ENCODE data around the gene SOX21.
A peak's percentile ranks its signal among the peaks of the same experiment; 100 is the strongest.

SOX21 gene

DNA sequence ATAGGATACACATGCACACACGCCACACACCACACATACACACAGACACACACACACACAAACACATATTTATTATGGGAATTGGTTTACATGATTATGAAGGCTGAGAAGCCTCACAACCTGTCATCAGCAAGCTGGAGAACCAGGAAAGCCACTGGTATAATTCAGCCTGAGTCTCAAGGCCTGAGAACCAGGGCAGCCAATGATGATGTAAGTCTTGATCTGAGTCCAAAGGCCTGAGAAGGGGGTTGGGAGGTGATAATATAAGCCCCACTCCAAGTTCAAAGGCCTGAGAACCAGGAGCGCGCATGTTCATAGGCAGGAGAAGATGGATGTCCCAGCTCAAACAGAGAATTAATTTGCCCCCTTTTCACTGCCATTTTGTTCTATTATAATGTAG lies 18.7 kb upstream of the SOX21 start:
- TF ChIP-seq, protein P1, sequence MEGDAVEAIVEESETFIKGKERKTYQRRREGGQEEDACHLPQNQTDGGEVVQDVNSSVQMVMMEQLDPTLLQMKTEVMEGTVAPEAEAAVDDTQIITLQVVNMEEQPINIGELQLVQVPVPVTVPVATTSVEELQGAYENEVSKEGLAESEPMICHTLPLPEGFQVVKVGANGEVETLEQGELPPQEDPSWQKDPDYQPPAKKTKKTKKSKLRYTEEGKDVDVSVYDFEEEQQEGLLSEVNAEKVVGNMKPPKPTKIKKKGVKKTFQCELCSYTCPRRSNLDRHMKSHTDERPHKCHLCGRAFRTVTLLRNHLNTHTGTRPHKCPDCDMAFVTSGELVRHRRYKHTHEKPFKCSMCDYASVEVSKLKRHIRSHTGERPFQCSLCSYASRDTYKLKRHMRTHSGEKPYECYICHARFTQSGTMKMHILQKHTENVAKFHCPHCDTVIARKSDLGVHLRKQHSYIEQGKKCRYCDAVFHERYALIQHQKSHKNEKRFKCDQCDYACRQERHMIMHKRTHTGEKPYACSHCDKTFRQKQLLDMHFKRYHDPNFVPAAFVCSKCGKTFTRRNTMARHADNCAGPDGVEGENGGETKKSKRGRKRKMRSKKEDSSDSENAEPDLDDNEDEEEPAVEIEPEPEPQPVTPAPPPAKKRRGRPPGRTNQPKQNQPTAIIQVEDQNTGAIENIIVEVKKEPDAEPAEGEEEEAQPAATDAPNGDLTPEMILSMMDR (IDR thresholded peaks at IDR 0.05): no peak

DNA sequence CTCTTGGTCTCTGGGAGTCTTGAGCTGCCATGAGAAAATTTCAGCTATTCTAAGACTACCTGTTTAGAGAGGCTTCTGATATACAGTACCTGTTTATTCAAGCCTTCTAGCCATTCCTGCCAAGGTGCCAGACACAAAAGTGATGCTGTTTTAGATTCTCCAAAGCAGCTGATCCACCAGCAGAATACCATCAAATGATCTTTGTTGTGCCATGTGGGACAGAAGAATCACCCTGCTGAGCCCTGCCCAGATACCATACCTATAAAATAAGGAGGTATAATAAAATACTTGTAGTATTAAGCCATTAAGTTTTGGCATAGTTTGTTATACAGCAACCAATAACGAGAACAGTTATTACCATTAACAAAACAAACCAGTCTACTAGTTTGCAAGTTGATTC lies 14.1 kb upstream of the SOX21 start:
- TF ChIP-seq, protein P1 (IDR thresholded peaks at IDR 0.05): no peak

DNA sequence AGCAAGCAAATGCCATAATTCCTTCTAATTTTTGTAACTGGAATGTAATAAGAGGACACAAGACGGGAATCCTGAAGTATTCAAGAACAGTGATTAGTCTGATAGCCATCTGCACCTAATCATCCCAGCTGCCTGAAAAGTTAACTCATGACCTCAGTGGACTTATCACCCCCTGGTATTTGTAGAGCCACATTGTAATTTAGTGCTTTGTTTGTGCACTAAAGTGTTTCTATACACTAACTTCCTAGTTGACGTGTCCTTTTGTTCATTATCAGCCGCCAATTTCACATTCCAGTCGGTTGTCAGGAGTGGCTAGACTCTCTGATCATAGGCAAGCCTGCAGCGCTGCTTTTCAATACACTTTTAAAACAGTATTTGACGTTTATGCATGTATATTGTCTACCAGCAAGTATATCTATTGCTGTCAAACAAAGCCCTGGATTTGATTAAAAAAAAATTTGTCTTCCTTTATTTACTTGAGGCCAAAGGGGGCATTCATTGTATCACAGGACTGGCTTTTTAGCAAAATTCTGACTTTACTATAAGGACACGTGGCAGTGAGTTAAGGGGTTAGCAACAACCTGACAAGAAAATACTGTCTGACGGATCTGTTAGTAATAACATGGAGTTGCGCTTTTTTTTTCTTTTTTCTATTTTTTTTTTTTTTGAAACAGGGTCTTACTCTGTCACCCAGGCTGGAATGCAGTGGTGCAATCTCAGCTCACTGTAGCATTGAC lies 10.4 kb upstream of the SOX21 start:
- TF ChIP-seq, protein P1 (IDR thresholded peaks at IDR 0.05): no peak

DNA sequence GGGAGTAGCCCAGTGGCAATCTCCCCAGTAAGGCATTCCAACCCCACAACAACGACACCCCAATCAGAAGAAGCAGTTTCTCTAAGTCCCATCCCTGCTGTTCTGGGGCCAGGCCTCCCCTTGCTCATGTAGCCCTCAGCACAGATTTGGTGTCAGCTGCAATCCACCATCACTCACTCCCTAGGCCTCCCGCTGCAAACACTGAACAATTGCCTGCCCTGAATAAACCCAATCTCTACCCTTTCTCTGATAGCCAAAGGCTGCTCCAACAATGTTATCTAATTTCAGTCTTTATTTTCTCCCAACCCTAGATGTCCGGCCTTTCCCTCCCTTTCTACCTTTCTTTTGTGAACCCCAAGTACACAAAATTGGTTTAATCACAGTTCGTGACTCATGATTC lies 5.6 kb upstream of the SOX21 start:
- TF ChIP-seq, protein P1 (IDR thresholded peaks at IDR 0.05): no peak

DNA sequence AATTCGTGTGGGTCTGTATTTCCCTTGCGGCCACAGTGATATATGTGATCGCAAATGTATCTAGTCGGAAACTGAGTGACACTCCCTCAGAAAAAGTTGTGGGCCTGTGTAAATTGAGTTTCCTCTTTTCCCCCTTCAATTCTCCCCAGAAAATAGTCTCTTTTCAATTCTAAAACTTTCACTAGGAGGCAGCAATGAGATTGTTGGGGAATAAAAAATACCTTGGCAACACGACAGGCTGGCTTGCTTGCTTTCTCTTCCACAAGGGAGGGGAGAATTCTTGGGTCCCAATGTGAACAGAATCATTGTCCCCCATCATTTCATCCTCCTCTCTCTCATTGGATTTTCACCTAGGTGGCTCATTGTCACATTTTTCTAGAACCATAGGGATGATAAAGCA lies 3.7 kb upstream of the SOX21 start:
- TF ChIP-seq, protein P1 (IDR thresholded peaks at IDR 0.05): peak; percentile 40; the same call in 1 of the 2 replicates

DNA sequence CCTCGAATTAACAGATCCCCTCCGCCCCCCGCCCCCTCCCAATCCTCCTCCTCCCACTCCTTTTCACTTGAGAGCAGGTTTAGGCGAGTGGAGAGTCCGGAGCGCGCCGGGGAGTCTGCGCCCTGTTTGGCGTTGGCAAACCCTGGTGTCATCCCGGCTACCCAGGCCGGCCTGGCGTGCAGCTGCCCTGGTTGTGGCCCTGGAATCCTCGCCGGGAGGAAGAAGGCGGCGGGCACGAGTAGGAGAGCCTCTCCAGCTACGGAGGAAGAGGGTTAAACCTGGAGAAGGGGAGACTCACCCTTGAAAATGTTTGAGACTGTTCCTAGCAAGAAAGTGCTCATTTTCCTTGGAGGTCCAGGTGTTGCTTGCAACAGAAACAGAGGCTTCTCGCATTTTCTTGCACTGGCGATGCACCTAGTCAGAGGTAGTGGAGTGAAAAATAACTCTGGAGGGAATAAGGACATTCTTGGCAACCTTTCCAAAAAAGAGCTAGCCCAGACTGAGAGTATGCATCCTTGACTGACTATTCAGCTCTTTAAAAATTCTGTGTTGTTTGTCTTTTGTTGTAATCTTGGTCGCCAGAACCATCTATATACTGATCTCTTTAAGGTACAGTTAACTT lies 1.3 kb upstream of the SOX21 start:
- TF ChIP-seq, protein P1 (IDR thresholded peaks at IDR 0.05): no peak

DNA sequence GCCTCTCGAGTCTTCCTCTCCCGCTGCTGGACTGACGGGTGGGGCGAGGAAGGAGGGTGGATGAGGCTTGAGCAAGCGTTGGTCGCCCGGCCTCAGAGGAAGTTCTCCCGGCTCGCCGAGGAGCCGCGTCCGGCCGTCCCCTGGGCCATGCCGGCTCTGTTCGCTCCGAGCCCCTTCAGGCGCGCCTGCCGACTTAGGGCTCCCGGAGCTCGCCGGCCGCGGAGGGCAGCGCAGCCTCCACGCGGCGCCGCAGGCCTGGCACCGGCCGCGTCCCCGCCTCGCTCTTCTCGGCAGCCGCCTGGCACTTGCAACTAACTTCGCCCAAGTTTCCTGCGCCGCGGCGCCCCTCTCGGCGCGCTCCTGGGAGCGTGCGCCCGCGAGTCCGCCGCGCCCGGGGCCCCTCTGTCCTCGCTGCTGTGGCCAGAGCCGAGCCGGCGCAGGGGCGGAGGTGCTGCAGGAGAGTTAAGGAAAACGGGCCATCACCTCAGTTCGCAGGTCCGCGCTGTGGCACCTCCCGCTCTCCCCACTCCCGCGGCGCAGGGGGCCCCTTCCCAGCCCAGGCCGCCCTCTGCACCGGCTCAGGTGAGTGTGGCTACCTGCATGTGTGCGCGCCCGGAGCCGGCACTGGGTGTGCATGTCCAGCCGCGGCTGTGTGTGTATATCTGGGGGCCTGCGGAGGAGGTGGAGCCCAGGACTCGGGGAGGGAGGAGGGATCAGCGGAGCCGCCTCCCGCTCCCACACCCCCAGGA lies 641 bp upstream of the SOX21 start:
- TF ChIP-seq, protein P1 (IDR thresholded peaks at IDR 0.05): no peak

All from LNCAP (cell line).